Measurements from ENCODE around the gene KLK14.

Gene KLK14

GRCh38 chr19:51076631-51077213 lies 6.0 kb downstream of the KLK14 start:
- no peak for DNase-seq (ENCODE audit: low read depth in 1 of 2, low spot score in 1 of 2)
- no peak for TF ChIP-seq POLR2AphosphoS5 (IDR thresholded peaks at IDR 0.05; ENCODE audit: low read depth)
- no peak for TF ChIP-seq CTCF (IDR thresholded peaks at IDR 0.05; ENCODE audit: insufficient read depth, low read length)
- Histone ChIP-seq H3K27me3 (ENCODE audit: insufficient read depth, poor library complexity, severe bottlenecking) (no peaks in the 10 kb centered on the region), H3K27ac (replicated peaks) (no peak overlapping the region), H3K4me3 (replicated peaks; ENCODE audit: insufficient read depth, low read length) (no peak overlapping the region)

- Histone ChIP-seq H3K27ac (replicated peaks) (no peak overlapping the region), H3K27me3 (ENCODE audit: insufficient read depth, poor library complexity, severe bottlenecking) (no peaks in the 10 kb centered on the region), H3K4me3 (replicated peaks; ENCODE audit: insufficient read depth, low read length) (no peak overlapping the region)
- no peak for DNase-seq (ENCODE audit: low read depth in 1 of 2, low spot score in 1 of 2)
- TF ChIP-seq GABPA (IDR thresholded peaks at IDR 0.05; ENCODE audit: low read depth) (no peak), REST (IDR thresholded peaks at IDR 0.05; ENCODE audit: insufficient replicate concordance, low read depth) (no peak), CTCF (IDR thresholded peaks at IDR 0.05; ENCODE audit: insufficient read depth, low read length) (no peak), SPI1 (IDR thresholded peaks at IDR 0.05; ENCODE audit: borderline replicate concordance, low read depth) (no peak), POLR2AphosphoS5 (IDR thresholded peaks at IDR 0.05; ENCODE audit: low read depth) (no peak)
These were observed 6.7 kb downstream of the KLK14 start for GRCh38 chr19:51075998-51076397.

GRCh38 chr19:51071095-51071405 lies 11.6 kb downstream of the KLK14 start:
- Histone ChIP-seq H3K4me3 (replicated peaks; ENCODE audit: insufficient read depth, low read length) (no peak overlapping the region), H3K27ac (replicated peaks) (no peak overlapping the region), H3K27me3 (ENCODE audit: insufficient read depth, poor library complexity, severe bottlenecking) (peaks cover 6% of the 10 kb centered on the region)
- no peak for TF ChIP-seq SPI1 (IDR thresholded peaks at IDR 0.05; ENCODE audit: borderline replicate concordance, low read depth)
- TF ChIP-seq REST (IDR thresholded peaks at IDR 0.05; ENCODE audit: insufficient replicate concordance, low read depth) = no peak
- TF ChIP-seq CTCF (IDR thresholded peaks at IDR 0.05; ENCODE audit: insufficient read depth, low read length) = no peak
- TF ChIP-seq POLR2AphosphoS5 (IDR thresholded peaks at IDR 0.05; ENCODE audit: low read depth) = no peak
- no peak for TF ChIP-seq GABPA (IDR thresholded peaks at IDR 0.05; ENCODE audit: low read depth)
- DNase-seq (ENCODE audit: low read depth in 1 of 2, low spot score in 1 of 2) = no peak
